Lower leg skin (tissue), 3 donors: ENCODE measurements around the gene MACF1.

Experiments
- CTCF ChIP-seq, 3 donors: fragments of 450-650 bp; IDR thresholded peaks; one replicate each; pipeline ENCODE4 v1.5.1; 2016; ENCODE audit warnings: antibody characterized with exemption in 3 of 3, mild to moderate bottlenecking in 3 of 3, moderate library complexity in 2 of 3
- POLR2A ChIP-seq, 2 donors: fragments of 450-650 bp; IDR thresholded peaks; one replicate each; pipeline ENCODE4 v1.6.1; 2016 to 2017; ENCODE audit warnings: antibody characterized with exemption in 2 of 2, mild to moderate bottlenecking in 1 of 2, moderate library complexity in 1 of 2

GRCh38 chr1:39229504-39229903 is 25.0 kb downstream of the MACF1 start:
- TF ChIP-seq CTCF (IDR thresholded peaks at IDR 0.05) (no peak), POLR2A (IDR thresholded peaks at IDR 0.05) (no peak)
